ENCODE measurements around the gene POLE.

The POLE gene

DNA sequence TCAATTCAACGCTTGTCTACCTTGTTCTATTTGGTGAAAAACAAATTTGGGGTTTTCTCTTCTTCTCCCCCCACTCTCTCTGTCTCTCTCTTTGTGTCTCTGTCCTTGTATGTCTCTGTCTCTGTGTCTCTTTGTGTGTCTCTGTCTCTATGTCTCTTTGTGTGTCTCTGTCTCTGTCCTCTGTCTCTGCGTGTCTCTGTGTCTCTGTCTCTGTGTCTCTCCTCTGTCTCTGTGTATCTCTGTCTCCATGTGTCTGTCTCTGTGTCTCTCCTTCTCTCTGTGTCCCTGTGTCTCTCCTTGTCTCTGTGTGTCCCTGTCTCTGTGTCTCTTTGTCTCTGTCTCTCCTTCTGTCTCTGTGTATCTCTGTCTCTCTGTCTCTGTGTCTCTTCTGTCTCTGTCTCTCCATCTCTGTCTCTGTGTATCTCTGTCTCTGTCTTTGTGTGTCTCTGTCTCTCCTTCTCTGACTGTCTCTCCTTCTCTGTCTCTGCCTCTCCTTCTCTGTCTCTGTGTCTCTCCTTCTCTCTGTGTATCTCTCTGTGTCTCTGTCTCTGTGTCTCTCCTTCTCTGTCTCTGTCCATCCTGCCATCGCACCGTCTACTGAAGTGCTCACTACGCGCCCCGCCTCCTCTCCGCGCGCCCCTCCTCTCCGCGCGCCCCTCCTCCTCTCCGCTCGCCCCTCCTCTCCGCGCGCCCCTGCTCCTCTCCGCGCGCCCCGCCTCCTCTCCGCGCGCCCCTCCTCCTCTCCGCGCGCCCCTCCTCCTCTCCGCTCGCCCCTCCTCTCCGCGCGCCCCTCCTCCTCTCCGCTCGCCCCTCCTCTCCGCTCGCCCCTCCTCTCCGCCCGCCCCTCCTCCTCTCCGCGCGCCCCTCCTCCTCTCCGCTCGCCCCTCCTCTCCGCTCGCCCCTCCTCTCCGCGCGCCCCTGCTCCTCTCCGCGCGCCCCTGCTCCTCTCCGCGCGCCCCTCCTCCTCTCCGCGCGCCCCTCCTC is 89.5 kb downstream of the POLE start:
- DNase-seq (ENCODE audit: low read depth) = no peak

DNA sequence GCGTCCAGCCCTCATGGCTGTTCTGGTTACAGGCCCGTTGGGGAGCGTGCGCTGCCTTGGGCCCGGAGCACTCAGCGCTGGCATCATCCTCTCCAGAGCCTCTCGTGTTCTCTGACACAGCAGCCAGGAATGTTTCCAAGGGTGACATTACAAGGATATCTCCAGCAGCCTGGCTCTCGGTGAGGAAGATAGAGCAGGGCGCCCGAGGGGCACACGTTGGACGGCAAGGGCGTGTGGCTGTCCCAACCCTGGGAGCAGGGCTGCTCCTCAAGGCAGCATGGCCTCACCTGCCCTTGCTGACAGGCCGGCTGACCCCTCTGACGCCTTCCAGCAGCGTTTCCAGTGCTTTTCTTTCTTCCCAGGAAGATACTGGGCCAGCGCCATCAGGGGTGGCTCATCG is 91.1 kb downstream of the POLE start:
- no peak for DNase-seq (ENCODE audit: low read depth)

DNA sequence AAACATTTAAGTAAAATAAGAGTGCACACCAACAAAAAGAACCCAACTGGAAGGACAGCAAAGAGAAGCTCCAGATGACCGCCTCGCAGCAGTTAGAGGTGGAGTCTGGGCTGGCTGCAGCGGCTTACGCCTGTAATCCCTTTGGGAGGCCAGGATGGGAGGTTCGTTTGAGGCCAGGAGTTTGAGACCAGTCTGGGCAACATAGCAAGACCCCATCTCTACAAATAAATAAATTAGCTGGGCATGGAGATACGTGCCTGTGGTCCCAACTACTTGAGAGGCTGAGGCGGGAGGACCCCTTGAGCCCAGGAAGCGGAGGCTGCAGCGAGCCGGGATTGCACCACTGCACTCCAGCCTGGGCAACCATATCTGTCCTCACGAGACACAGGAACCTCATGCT is 92.0 kb downstream of the POLE start:
- DNase-seq (ENCODE audit: low read depth) = no peak

DNA sequence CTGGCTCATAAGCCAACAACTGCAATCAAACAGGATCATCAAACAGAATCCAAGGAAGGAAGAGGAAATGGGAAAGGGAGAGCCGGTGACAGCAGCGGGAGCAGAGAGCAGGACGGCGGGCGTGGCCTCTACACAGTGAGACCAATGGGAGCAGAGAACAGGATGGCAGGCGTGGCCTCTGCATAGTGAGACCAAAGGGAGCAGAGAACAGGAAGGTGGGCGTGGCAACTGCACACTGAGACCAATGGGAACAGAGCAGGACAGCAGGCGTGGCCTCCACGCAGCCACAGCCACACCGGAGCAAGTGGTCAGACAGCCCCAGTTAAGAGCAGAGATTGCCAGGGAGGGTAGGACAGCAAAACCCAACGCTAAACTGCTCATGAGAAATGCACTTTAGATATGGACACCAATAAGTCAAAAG is 93.2 kb downstream of the POLE start:
- DNase-seq (ENCODE audit: low read depth) = no peak

DNA sequence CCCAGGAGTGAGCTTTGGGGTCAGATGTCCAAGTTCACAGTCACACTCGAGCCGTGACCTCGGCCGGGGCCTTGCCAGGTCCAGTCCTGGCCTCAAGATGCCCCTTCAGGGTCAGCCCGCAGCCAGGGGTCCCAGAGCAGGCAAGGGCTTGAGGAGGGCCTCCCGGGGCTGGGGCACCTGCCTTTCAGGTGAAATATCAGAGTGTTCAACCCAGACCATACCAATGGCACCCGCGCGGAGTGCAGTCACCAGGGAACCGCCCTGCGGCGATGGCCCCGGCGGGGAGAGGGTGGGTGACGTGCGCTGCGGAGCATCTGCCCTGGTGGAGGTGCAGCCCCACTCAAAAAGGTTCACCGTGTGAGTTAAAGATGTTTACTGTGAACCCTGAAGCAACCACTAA is 93.6 kb downstream of the POLE start:
- DNase-seq (ENCODE audit: low read depth) = no peak

DNA sequence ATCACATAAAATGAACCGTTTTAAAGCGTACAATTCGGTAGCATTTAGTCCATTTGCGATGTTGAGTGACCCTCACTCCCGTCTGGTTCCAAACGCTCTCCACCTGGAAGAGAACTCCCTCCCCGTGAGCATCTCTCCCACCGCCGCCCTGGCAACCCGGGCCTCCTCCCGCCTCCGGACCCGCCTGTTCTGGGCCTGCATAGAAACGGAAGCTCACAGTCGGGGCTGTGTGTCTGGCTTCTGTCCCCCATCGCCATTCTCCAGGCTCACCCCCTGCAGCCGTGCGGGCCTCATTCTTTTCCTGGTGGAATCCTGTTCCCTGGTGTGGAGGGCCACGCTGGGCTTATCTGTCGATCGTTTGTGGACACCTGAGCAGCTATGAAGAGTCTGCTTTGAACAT is 94.1 kb downstream of the POLE start:
- no peak for DNase-seq (ENCODE audit: low read depth)

DNA sequence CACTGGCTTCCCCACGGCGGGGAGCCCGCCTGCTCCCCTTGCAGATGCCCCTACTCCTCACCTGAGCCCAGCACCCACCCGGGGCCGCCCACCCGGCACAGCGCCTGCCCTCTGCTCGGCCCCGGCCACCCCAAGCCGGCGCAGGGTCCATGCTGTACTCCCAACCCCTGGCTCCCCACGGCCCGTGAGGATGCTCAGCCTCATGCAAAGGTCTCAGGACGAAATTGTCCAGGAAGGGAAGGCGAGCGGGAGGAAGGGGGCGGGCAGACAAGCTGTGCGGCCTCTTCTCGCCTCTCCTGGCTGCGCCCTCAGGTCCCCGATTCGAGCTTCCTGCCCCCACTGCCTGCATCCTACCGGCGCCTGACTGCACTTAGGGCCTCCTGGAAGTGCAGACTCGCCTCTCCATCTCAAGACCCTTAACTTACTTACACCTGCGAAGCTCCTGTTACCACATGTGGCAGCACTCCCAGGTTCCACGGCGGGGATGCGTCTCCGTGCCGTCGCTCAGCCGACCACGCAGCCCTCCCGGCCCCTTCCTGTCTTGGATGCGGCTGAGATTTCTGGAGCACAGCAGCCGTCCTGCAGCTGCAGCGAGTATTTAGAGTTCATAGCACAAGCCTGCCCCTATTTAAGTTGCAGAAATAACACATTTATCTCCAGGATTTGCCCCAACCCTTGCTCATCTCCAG is 94.7 kb downstream of the POLE start:
- DNase-seq (ENCODE audit: low read depth) = no peak

DNA sequence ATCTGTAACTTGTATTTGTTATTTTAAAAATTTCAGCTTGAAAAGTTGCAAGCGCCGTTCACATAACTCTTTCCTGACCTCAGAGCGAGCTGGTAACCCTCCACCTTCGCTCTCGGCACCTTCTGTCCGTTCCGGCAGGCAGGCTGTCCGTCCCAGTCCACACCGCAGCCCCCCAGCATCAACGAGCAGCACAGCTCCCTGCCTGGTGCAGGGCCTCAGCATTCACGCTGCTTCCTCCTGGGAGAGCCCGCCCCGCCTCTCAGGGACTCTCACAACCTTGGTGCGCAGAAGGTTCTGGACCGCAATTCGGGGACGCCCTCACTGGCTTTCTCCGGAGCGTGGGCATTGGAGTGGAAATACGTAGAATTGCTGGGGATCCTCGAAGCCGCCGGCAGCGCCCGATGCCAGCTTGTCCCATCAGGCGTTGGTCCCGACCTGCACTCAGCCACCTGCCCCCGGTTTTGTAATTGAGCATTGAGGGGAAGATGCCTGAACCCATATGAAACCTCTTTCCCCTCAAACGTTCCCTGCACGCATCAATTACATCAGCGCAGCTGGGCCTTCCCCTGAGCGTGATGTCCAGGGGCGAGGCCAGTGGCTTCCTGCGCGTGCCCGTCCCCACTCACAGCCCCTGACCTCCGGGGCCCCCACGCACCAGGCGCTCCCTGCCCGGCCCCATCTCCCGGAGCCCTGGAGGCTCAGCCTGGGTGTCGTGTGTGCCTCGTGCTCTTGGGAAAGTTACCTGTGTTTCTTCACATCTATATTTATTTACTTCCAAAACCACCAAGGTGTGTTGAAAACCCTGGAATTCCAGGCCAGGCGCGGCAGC is 95.8 kb downstream of the POLE start:
- no peak for DNase-seq (ENCODE audit: low read depth)

DNA sequence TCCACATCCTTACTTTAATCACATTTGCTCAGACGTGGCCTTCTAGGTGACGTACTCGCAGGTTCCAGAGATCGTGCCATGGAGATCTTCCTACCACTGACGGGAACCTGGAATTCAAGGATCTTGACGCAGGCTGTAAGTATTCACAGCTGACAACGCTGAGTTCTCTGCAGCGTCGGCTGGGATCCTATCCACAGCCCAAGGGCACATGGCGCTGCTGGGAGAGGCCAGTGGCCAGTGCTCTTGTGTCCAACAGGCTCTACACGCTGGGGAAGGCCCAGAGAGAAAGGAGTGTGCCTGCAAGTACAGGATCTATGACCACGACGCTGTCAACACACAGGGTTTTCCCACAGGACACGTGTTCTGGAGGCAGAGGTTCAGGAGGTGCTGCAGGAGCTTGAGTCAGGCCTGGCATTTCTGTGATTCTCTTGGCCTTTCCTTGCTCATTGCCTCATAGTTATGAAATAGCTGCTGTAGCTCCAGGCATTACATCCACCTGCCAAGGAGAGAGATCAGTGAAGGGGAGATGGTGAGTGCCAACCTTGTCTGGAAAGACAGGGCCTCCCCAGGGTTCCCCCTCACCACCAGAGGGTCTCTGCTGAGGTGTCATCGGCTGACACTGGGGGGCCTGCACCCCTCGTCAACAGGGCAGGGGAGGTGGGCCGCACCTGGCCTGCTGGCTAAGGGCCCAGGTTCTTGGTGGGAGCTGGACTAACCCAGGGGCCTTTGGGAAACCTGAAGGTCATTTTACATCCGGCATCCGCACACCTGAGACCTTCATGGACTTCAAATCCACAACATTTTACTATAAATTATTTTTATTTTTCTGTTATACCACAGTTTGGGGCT is 98.1 kb downstream of the POLE start:
- no peak for DNase-seq (ENCODE audit: low read depth)

DNA sequence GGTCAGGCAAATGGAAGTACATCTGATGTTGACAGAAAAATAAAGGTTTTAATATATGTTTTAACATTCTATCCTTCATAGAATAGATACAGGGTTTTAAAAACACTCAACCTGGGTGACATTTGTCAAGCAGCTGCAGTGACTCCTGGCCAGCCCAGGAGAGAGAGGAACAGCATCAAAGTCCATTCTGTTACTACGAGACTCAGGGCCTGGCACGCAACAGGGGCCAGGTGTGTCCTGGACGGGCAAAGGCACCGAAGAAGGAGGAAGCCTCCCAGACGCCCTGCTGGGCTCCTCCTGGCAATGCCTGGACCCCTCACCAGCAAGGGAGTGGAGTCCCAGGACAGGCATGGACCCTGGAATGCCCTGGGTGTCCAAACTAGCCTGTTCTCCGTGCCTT is 98.8 kb downstream of the POLE start:
- DNase-seq (ENCODE audit: low read depth) = no peak

DNA sequence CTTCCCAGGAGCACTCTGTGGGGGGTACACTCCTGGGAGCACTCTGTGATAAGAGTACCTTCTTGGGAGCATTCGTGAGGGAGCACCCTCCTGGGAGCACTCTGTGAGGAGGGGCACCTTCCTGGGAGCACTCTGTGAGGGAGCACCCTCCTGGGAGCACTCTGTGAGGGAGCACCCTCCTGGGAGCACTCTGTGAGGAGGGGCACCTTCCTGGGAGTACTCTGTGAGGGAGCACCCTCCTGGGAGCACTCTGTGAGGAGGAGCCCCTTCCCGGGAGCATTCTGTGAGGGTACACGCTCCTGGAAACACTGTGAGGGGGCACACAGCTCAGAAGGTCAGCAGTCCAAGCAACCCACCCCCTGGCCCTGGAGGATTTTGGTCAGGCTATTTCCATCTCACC is 99.4 kb downstream of the POLE start:
- DNase-seq (ENCODE audit: low read depth) = no peak

DNA sequence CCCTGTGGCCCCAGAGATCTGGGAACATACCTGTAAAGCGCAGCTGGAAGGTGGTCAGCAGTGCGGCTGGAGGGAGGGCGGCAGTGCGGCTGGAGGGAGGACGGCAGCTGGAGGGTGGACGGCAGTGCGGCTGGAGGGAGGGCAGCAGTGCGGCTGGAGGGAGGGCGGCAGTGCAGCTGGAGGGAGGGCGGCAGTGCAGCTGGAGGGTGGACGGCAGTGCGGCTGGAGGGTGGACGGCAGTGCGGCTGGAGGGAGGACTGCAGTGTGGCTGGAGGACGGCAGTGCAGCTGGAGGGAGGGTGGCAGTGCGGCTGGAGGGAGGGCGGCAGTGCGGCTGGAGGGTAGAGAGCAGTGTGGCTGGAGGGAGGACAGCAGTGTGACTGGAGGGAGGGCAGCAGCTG is 100.2 kb downstream of the POLE start:
- no peak for DNase-seq (ENCODE audit: low read depth)

DNA sequence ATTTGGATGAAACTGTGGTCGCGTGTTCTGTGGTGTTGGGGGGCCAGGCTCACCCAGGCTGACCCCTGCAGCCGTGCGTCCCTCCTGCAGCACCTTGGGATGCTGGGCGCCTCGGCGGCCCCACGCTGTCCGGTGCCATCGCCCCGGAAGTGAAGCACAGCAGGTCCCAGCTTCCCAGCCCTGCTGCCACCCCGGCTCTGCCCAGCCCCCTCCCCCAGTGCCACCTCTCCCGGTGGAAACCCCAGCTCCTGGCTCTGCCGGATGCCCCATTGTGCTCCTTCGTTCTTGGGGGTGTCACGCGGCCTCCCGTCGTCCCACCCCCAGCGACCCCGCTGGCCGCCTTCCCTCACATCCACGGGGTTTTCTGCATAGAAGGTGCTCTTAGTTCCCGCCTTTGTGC is 102.0 kb downstream of the POLE start:
- no peak for DNase-seq (ENCODE audit: low read depth)

DNA sequence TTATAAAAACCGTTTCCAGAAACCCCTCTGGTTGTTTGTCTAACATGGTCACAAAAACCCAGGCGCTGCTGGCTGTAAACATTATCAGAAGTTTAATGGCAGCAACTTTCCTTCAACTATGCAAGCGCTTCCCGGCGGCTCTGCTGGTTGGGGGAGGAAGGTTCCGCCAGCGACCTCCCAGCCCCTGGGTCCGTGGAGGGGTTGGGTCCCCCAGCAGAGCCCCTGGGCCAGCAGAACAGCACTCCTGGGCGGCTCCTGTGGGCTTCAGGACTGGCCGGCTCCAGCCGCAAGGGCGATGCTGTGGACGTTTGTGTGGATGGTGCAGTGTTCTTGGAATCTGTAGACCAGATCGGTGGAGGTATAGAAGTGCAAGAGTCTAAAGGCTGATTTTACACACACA is 102.7 kb downstream of the POLE start:
- DNase-seq (ENCODE audit: low read depth) = no peak

DNA sequence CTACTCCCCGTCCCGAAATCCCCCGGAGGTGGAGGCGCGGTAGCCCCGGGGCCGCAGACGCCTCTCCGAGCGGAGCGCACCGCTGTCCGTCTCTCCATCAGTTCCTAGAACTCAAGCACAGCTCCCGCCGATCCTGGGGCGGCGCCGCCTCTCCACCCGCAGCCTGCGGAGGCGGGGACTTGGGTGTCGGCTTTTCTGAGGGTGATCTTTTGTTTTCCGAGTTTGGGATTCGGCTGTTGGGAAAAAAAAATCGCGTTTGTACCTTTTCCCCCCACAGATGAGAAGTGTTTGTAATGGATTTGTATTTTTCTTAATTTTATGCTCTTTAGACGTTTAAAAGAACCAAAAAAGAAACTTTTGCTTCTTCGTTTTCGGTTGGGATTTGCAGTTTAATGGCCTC is 103.4 kb downstream of the POLE start:
- no peak for DNase-seq (ENCODE audit: low read depth)

DNA sequence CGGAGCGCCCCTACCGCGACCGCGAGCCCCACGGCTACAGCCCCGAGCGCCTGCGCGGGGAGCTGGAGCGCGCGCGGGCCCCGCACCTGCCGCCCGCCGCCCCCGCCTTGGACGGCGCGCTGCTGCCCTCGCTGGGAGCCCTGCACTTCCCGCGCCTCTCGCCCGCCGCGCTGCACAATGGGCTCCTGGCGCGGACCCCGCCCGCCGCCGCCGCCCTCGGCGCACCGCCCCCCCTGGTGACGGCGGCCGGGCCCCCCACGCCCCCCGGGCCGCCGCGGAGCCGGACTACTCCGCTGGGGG is 103.8 kb downstream of the POLE start:
- DNase-seq (ENCODE audit: low read depth) = no peak

DNA sequence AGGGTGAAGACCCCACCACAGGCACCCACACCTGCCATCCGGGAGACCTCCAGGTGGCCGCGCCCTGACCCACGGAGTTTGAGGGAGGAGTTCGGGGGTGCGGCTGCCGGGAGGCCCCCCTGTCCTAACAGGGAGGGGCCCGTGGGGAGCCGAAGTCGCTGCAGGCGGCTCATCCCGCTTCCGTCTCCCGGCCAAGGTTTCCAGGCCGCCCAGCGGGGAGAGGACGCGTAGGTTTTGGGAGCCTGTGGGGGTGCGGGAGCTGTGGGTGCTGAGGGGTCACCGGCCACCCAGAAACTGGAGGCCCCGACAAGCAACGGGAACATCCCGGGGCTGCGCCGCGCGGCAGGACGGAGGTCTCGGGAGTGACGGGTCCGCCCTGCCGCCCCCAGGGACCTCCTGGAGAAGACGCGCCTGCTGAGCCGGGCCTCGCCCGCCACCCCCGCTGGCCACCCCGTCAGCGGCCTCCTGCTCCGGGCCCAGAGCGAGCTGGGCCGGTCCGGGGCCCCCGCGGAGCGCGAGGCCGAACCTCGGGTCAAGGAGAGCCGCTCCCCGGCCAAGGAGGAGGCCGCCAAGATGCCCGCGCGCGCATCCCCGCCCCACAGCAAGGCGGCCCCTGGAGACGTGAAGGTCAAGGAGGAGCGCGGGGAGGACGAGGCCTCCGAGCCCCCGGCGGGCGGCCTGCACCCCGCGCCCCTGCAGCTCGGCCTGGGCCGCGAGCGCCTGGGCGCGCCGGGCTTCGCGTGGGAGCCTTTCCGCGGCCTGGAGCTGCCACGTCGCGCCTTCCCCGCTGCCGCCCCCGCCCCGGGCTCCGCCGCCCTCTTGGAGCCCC is 104.3 kb downstream of the POLE start:
- DNase-seq (ENCODE audit: low read depth) = no peak

DNA sequence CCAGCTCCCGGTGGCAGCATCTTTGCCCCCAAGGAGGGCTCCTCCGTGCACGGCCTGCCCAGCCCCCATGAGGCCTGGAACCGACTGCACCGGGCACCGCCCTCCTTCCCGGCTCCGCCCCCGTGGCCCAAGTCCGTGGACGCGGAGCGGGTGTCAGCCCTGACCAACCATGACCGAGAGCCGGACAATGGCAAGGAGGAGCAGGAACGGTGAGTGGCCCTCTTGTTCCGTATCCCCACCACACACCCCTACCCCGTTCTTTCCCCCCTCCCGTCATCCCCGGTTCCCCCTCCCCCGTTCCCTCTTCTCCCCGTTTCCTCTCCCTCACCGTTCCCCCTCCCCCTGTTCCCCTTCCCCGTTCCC is 105.1 kb downstream of the POLE start:
- DNase-seq (ENCODE audit: low read depth) = no peak

DNA sequence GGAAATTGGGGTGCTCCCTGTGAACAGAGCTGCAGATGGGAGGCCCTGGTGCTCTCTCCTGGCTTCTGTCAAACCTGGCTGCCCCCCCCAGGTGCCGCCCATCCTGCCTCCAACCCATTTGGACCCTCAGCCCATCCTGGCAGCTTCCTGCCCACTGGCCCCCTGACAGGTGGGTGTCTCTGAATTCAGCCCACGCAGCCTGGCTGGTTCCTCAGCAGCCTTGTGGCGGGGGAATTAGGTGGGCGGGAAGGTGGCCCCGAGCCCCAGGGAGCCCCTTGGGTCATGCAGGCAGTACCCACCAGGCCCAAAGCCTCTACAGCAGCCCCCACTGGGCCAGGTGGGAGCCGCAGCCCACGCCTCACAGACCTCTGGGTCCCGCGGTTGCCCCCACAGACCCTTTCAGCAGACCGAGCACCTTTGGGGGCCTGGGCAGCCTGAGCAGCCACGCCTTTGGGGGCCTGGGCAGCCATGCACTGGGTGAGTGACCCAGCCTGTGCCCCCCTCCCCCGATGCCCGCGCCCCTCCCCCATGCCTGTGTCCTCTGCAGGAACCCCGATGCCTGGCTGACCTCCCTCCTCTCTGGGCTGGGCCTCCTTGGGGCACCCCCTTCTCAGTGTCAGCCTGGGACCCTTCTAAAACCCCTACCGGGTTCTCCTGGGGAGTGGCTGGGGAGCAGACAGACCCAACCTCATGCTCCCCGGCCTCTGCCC is 105.6 kb downstream of the POLE start:
- DNase-seq (ENCODE audit: low read depth) = no peak

DNA sequence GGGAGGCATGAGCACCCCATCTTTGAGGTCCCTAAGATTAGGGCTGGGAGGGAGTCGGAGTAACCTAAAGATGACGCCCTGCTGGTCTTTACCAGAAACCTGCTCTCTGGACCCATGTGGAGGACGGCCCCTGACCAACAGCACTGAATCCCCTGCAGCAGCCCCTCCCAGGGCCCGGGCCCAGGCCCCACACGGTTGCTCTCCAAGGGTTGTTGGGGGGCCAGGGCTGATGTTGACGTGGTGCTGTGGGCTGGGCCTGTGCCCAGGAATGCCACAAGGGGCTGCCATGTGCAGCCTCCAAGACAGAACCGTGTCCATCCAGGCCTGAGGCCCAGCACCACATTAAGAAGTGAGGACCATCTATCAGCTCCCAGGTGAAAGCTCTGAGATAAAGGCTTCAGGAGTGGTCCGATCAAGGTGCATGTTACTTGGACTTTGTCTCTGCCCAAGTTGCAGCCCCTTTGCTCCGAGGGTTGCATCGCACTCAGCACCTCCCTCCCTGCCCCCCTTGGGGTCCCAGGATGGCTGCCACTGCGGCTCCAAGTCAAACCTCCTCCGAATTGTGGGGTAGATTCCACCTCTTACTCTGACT is 106.3 kb downstream of the POLE start:
- no peak for DNase-seq (ENCODE audit: low read depth)

All from stimulated activated CD8-positive, alpha-beta memory T cell treated with anti-CD3 and anti-CD28 coated beads, Interleukin-4, amount 100 ng/mL, for 24 hours (primary cell).